Inflammatory macrophage (primary cell): ENCODE data around the gene UBXN2A.

Experiments
- DNase-seq, 2 donors: peaks; one replicate each; pipeline ENCODE4 v3.0.0-alpha.2; 2020 to 2022

UBXN2A gene

GRCh38 chr2:24046930-24047702 lies 106.9 kb downstream of the UBXN2A start, which contains the start of gene WDCP:
WDCP (minus strand) TSS chr2:24047391; CDS start chr2:24039494, 7,897 bp downstream.
- peak; percentile 98 for DNase-seq

- DNase-seq, result no peak
These were observed 107.4 kb downstream of the UBXN2A start for GRCh38 chr2:24047703-24048033.

GRCh38 chr2:24048769-24049484 lies 108.7 kb downstream of the UBXN2A start:
- DNase-seq, result no peak

- peak in 1 of 2 donors; percentile 29 for DNase-seq
These were observed 109.3 kb downstream of the UBXN2A start, which contains the start of gene FKBP1B for GRCh38 chr2:24049485-24050021. FKBP1B (plus strand) TSS chr2:24049741; CDS start chr2:24049850, 109 bp downstream.

GRCh38 chr2:24050041-24050979 lies 110.0 kb downstream of the UBXN2A start:
- DNase-seq, result peak in 1 of 2 donors; percentile 32

GRCh38 chr2:24051833-24052232 lies 111.6 kb downstream of the UBXN2A start:
- no peak for DNase-seq

GRCh38 chr2:24052951-24053350 lies 112.7 kb downstream of the UBXN2A start:
- no peak for DNase-seq
